GM19452 (cell line): Measurements from ENCODE around the gene SLC43A3.

Experiments used
- ATAC-seq: cut with Tn5 transposase; IDR thresholded peaks from one replicate; pipeline ENCODE4 v1.9.1; 2021; ENCODE audit not compliant: unreplicated experiment

SLC43A3 gene

DNA sequence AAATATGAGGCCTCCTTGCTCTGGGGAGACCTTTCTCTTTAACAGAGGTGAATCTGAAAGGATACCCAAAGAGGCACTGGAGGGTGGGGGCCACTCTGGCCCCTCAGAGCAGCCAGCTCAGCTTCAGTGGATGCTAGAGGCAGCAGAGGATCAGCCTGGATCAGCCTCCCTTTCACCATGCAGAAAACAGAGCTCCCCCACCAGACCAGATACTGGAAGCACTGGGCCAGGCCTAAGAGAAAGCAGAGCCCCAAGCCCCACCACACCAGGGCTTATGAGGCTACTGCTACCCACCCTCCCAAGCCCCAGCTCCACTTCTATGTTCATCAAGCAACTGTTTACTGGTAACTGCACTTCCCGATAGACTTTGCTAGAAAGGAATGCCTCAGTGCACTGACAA lies 4.0 kb upstream of the SLC43A3 start:
- no peak for ATAC-seq

DNA sequence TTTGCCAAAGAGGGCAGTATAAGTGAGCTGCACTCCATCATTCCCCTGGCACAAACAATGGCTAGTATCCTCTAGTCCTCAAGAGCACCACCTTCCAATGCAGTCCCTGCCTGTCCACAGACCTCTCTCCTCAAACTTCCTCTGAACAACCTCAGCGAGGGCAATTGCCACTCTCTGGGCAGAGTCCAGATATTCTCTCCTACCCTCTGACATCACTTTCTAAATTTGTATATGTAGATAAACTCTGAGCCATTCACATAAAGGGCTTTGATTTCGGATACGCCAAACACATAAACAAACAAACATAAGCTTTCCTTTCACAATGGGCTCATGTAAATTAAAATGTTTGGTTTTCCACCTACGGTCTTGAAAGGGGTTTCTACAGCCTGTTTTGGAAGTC lies 3.0 kb upstream of the SLC43A3 start:
- ATAC-seq: no peak

DNA sequence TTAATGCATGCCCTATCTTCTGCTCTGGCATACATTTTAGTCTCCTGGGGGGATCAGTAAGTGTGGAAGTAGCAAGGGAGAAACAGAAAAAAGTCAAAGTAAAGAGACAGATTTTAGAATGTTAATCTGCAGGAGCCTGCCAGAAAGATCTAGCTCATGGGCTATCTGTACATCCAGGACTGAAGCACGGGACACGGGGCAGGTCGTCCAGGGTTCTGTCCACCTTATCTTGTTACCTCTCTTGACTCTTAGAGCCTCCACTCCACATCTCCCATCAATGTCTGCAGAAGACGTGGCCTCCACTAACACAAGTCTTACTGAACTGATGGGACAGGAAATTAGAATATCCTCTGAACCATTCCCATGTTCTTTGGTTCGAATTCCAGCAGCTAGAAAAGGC lies 1.7 kb upstream of the SLC43A3 start:
- no peak for ATAC-seq

DNA sequence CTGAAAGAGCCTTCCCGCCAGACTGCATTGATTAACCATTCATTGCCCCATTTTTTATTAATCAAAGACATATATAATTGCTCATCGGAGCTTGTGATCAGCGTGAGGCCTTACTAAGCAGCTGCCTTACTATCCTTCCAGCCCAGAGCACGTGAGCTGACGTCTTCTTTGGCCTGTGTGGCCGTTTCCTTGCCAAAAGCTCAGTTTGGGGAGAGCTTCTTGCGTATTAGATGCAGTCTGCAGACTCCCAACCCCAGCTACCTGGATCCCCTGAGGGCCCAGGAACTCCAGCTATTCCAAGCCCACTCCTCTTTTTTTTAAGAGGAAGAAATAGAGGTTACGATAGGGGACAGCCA lies 784 bp upstream of the SLC43A3 start:
- no peak for ATAC-seq

DNA sequence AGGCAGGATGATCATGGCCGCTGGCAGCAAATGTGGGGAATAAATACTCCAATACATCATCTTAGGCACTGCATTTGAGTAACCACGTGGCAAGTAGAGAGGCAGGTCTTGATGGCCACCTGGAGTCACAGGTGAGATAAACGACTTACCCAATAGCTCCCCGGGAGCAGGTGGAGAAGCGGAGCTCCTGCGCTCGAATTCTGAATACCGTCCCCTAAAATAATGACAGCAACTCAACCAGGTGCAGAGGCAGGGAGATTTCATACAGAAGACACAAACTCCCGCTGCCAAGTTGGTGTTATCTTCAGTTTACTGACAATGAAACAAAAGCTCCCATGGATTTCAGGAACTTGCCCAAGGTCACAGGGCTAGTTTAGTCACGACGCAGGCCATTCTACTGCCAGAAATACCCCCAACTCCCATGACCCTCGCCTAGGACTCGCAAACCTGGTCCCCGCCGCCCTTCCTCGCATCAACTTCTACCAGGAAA lies 437 bp downstream of the SLC43A3 start:
- ATAC-seq: no peak

DNA sequence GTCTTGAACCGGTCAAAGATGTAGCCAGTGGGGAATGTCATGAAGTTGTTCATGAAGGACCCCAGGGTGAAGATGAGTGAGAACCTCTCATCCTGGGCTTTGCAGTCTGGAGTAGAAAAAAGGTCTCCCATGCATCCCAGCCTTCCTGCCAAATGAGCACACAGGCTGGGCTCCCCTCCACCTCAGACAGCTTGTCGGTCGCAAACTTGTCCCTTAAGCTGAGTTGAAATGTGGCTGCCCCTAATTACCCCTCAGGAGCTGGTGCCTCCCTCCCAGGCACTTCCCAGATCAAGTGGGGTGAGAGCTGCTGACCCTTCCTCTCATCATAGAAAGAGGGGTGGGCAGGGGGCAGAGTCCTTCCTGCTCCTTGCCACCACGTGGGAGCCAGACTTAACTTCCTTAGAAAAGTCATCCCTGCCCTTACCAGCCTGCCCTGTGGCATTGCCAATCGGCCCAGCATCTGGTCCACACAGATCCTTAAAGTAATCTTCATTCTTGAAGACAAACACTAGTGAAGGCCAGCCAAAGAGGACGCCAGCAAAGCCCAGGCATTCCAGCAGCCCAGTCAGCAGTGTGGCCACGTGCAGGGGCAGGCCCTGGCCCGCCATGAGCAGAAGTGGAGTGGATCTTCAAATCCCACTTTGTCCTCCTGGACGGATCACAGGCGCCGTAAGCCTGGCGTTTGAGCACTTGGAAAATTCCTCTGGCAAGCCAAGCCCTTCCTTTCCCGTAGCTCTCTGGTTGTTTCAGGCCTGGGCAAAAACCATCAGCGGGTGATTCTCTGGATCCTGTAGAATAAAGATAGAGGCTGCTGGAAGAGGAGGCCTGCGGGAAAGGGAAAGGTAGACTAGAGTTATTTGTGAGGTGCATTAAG lies 1.1 kb downstream of the SLC43A3 start:
- no peak for ATAC-seq

DNA sequence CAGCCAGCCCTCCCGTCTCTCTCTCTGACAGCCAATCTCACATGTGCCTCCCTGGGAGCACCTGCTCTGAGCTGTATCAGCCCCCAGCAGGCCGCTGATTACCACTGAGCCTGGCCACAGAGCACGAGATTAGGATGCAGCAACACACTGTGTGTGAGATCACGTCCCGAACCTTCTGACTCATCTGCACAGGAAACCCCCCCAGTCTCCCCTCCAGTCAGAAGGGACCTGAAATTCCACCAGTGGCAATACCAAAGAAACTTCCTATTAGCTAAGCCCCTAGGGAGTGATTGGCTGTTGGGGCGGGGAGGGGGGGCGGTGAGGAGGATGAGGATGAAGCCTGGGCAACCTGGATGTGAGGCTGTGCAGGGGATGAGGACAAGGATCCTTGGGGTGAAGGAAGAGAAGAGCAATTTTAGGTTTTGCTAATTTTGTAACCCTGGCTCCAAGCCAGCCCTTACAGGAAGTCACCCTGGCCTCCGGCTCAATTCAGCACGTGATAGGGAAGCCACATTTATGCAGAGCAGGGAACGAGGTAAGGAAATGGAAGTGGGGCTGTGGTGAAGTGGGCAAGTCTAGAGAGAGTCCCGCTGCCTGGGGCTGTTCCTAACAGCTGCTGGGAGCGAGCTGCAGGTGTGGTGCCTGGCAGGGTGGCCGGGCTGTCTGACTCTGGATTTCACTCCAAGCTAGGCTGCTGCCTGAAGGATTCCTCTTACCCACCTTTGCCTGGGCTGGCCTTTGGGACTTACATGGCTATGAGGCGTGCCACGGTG lies 1.9 kb downstream of the SLC43A3 start:
- ATAC-seq: peak; percentile 89

DNA sequence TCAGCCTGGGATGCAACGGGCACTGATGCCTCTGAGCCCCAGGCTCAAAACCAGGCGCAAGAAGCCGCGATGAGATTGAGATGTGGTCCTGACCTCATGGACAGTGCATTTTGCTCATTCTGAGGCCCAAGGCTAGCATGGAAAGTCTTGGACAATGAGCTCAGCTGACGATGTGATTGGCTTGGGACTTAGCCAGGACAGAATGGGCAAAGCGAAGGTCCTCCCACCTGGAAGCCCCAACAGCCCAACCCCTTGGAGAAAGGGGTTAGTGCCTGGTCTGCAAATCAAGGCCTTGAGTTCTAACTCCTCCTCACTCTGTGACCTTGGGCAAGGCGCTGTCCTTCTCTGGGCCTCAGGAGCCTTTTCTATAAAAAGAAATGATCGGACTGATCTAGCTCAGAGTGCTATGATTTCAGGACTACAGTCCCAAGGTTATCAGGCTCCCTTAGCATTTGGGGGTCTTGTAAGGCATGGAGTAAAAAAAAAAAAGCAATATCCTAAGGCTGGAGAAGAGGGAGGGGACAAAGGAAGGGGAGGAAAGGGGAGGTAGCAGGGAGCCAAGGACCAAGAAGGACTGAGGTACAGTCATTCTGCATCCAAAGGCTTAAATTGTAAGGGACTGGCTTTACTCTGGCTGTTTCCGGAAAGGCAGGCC lies 2.7 kb downstream of the SLC43A3 start:
- no peak for ATAC-seq

DNA sequence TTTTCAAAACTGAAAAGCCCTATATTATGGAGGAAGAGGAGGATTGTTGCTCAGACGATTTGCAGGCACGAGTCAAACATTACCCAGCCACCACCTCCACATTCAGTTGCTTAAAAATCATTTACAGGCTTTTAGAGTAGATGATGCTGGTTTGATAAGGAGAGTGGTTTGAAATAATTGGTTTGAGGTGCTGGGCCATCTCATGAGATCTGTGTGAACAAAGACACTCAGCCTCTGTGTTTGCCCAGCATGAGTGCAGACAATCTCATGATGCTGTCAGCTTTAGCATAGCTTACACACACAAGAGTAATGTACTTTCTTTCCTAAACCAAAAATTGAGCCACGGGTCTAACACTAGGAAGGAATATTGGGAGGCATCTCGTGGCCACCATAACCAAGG lies 4.3 kb downstream of the SLC43A3 start:
- ATAC-seq: no peak

DNA sequence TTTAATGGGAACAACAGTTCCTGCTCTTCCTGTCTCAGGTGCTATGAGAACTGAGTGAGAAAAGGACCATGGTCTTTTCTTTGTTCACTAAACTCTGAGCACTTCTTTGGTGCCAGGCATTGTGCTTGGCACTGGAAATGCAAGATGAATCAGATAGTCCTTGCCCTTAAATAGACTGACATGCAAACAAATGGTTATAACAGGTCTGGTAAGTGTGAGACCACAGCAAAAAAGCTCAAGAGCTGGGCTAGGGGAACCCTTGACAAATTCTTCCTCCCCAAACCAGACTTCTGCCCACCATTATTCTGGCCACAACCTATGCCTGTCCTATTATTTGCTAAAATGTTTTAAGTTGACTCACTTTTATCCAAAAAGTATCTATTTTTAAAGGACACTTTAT lies 5.1 kb downstream of the SLC43A3 start:
- no peak for ATAC-seq

DNA sequence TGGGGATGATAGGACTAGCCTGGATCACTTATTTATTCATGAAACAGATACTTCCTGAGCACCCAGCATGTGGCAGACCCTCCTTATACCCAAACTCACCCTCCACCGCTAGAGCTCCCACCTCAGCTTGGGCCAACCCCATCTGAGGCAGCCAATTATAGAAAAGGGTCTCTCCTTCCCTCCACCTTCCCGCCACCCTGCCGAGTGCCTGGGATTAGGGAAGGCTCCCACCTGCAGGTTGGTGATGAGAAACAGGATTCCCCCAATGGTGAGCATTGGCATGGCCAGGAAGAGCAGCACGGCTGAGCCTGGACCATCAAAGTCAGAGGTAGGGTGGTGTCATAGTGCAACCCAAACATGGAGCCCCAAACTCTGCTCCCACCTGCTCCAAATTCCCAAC lies 5.9 kb downstream of the SLC43A3 start:
- ATAC-seq: no peak

DNA sequence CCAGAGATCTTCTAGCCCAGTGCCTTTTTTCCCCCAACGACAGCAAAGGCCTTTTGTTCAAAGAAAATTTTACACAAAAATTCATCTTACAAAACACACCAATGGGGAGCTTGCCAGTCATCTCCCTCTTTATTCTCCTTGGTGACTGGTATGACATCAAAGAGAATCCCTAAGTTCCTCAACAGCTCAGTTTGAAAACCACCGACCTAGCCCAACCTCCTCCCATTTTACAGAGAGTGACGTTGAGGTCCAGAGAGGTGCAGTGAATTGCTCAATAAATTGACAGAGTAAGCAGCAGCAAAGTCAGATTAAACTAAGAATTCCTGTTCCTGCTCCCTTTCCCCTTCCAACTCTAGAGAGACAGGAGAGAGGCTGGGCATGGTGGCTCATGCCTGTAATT lies 7.8 kb downstream of the SLC43A3 start:
- ATAC-seq: no peak

DNA sequence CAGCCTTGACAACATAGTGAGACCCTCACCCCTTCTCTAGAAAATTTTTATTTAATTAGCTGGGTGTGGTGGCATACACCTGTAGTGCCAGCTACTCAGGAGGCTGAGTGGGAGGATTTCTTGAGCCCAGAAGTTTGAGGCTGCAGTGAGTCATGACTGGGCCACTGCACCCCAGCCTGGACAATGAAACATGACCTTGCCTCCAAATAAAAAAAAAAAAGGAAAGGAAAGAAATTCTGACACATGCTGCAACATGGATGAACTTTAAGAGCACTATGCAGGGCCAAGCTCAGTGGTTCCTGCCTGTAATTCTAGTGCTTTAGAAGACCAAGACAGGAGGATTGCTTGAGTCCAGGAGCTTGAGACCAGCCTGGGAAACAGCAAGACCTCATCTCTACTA lies 8.8 kb downstream of the SLC43A3 start:
- ATAC-seq: no peak

DNA sequence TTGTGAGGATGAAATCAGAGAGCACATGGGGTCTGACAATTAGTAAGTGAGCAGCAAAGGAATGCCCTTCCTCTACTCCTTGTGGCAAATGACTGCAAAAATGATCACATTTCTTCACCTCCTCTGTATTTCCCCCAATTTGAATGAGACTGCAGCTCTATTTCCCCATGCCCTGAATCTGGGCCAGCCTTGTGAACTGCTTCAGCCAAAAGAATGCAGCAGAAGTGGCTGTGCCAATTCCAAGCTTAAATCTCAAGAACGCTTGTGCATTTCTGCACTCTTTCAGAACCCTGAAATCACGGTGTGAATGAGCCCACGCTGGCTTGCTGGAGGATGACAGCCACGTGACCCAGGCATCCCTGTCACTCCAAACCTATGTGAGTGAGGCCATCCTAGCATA lies 9.9 kb downstream of the SLC43A3 start:
- ATAC-seq: no peak

DNA sequence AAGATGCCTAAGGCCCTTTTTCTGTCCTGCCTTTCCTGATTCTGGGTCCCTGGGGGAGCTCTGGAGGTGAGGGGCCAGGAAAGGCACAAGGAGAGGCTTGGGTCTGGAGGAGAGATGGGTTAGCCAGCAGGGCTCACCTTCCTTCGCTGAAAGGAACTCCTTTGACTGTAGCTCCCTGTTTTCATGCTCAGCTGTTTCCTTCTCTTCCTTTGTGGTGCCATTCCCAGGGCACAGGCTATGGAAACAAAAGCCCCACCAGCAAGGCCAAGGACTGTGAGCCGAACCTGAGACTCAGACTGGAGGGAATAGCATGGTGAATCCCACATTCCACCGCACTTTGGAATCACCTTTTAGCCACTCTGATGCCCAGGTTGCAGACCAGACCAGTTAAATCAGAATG lies 10.5 kb downstream of the SLC43A3 start:
- no peak for ATAC-seq

DNA sequence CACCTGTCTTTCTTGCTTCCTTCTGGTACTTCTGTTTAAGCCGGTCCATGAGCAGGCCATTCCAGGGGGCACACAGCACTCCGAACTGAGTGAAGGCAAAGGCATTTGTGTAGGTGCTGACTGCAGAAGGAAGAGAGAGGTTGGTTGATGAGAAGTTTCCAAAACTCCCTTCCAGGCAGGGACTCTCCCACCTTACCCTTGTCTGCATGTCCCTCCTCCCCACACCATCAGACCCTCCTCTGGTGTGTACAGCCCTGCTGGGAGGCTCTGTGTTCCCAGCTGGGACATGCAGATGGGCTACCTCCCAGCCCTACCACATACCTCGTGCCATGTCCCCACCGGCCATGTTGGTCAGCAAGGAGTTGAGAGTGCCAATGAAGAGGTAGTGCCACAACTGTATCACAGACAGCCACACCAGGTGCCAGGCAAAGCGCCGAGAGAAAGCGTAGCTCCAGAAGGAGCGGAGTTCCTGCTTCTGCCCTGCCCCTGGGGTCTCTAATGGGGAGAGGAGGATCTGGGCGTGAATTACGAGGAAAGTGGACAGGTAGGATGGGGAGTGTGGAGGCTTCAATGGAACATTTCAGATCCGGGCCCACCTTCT lies 12.2 kb downstream of the SLC43A3 start:
- ATAC-seq: no peak

DNA sequence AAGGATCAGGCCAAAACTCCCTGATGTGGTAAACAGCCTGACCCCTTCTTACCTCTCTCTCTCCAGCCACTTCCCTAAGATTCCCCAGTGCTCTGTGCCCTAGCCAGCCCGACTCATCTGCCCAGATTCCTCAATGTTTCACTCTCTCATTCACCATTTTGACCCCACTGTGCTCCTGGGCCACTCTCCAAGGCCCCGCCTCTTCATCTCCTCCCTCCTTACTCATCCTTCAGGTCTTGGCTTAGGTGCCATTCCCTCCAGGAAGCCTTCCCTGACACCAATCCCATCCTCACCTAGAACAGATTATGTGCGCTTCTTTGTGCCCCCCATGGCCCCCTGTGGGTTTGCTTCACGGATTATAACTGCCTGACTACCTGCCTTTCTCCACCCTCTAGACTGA lies 13.2 kb downstream of the SLC43A3 start:
- ATAC-seq: no peak

DNA sequence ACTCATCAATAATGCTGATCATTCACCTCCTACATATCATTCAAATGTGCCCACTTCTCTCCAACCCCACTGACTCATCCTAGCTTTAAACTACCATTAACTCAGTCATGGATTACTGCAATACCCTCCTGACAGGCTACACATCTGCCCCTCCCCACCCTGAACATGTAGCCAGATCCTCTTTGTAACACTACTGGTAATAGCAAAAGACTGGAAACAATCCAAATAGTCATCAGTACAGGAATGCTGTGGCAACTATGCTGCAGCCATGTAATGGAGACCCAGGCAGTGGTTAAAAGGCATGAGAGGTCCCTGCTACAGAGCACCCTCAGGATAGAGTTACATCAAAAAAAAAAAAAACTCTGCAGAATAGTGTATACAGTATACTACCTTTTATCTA lies 16.6 kb downstream of the SLC43A3 start:
- ATAC-seq: no peak

DNA sequence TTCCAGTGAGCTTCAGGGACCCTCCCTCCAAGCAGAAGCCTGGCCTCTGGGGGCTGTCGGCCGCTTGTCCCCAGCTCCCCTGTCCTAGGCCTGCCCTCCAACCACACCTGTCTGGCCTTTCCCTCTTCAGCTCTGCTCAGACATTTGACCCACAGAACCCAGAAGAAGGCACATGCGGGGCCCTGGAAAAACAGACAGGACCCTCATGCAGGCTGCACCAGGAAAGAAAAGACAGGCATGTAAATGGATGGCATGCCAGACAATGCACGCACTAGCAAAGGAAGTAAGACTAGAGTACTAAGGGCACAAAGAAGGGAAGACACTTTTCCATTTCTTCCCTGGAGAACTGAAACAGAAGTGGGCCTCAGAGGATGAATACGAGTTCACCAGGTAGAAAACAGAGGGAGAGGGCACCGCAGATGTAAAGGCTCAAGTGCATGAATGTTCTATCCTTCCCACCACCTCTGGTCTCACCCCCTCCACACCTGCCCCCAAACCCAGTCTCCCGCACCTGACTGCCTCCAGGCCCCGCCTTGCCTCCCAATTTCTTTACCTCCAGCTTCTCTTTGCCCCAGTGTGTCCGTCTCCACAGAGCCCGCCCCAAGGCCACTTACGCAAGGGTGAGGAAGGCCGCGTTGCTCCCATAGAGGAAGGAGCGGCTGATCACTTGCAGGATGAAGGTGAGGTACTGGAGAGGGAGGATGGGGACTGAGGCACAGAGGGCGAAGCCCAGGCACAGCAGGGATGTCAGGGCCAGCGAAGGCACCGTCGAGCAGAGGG lies 17.4 kb downstream of the SLC43A3 start:
- ATAC-seq: no peak

DNA sequence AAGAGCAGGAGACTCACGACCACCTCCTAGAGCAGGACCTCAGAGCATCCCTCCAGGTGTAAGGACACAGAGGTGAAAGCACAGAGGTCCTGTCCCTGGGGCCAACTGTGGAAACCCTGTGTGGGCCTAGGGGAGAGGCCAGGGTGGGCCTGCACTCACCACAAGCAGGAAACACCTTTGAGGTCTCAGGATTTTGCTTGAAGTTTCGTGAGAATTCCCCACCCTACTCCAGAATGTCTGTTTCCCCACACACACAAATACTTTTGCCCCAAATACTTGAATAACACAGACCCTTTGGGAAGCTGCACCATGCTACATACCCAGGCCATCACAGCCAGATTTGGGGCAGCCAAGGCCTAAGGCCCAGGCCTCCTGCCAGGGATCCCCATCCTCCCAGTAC lies 18.1 kb downstream of the SLC43A3 start:
- no peak for ATAC-seq
